HG03135 (cell line): ENCODE results near the gene PPP1R37.
"Not testable (repeated sequence)": the region's sequence is repeated elsewhere in the genome, so short reads cannot be mapped to it uniquely, and the experiment has no call there.

Experiments used
- ATAC-seq: cut with Tn5 transposase; IDR thresholded peaks from one replicate; pipeline ENCODE4 v1.9.1; 2021; ENCODE audit warnings: mild to moderate bottlenecking, moderate library complexity; ENCODE audit not compliant: unreplicated experiment

PPP1R37 gene

DNA sequence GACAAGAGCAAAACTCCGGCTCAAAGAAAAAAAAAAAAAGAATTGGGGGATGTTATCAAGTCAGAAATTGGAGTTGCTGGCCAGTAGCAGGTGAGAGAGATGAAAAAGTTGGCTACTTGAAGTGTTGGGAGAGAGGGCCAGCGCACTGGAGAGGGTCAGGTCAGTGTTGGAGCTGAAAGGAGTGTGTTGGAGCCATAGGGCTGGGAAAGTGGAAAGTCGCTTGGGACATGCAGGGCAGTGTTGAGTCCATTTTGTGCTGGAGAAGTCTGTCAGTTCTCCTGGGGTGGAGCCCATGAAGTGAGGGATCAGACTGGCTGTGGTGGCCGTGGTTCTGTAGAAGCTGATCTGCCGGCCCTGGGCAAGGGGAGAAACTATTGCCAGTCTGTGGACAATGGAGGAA, 1.7 kb downstream of the PPP1R37 start:
- no peak for ATAC-seq

DNA sequence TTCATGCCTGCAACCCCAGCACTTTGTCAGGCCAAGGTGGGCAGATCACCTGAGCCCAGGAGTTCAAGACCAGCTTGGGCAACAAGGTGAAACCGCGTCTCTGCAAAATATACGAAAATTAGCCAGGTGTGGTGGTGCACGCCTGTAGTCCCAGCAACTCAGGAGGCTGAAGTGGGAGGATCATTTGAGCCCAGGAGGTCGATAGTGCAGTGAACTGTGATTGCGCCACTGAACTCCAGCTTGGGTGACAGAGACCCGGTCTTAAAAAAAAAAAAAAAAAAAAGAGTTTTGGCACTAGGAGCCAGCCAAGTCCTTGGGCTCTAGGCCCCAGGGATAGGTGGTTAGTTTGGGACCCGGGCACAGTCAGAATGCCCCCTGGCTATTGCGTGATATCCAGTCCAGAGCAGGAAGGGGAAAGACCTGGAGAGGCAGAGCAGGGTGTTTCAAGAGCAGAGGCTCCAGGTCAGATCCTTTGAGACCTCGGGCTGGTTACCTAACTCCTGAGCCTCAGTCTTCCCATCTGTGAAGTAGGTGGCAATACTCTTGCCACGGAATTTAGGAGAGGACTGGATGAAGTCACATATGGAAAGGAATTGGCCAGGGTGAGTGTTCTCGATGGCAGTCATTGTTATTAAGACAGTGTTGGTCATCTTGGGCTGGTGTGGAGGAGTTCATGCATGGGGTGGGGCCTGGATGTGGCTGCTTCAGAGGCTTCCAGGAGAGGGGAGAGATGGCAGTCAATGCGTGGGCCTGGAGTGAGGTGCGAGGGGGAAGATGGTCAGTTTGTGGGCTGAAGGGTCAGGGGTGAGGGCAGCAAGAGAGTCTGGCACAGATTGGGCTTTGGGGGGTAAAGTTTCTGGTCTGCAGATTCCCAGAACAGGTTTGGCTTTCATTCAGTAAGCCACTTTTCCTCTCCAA, 2.8 kb downstream of the PPP1R37 start:
- no peak for ATAC-seq

DNA sequence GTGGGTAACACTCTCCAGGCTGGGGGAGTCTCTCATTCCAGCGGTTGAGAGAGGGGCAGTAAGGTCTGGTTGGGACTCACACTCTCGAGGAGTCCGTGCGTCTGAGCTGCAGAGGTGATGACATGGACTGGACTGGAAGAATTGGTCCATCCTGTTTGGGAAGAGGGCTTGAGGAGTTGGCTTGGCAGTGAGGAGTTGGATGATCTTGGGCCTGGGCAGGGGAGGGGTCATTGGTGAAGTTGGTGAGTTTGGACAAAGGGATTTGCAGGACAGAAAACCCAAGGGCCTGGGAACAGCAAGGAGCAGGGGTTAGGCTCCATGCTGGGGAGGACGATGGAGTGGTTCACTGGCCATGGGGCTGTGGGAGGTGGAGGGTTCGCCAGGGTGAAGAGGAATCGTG, 3.7 kb downstream of the PPP1R37 start:
- ATAC-seq: no peak

DNA sequence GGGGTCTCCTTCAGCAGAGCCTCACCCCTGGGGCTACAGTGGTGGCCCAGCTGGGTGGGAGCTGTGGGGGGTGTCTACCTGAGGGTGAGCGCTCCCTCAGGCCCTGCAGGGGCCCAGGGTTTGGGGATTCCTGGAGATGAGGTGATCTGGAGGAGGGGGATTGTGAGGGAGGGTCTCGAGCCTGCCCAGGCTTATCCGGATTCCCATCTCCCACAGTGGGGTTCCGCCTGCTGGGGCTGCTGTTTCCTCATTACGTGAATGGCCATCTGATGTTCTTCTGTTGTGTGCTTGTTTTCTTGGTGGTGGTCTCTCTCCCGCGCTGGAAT, 4.4 kb downstream of the PPP1R37 start:
- no peak for ATAC-seq

DNA sequence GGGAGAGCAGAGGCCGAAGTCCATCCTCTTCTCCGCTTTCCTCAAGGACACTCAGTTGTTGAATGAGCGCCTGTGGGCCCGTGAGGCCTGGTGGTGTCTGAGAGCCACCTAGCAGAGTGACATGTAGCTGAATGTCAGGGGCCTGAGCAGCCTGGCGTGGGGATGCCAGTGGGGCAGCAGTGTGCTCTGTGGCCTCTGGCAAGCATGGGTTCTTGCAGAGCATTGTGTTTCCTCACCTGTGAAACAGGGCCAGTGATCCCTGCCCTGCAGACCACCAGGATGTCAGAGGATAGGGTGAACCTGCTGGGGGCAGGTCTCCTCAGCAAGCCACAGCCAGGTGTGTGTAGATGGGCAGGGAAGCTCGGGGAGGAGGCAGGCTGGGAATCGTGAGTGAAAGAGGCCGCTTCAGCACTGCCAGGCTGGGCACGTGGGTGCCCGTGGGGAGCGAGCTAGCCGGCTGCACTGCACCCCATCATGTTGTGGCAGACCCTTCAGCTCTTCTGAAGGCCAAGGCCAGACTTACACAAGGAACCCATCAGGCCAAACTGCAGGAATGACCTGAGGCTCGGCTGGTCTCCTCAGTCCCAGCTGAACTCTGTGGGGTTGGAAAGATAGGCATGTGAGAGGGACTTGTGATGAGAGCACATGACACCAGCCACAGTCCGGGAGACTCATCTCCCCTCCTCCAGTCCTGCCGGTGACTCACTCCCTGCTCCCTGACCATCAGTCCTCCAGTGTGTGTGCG, 5.0 kb downstream of the PPP1R37 start:
- ATAC-seq: no peak

DNA sequence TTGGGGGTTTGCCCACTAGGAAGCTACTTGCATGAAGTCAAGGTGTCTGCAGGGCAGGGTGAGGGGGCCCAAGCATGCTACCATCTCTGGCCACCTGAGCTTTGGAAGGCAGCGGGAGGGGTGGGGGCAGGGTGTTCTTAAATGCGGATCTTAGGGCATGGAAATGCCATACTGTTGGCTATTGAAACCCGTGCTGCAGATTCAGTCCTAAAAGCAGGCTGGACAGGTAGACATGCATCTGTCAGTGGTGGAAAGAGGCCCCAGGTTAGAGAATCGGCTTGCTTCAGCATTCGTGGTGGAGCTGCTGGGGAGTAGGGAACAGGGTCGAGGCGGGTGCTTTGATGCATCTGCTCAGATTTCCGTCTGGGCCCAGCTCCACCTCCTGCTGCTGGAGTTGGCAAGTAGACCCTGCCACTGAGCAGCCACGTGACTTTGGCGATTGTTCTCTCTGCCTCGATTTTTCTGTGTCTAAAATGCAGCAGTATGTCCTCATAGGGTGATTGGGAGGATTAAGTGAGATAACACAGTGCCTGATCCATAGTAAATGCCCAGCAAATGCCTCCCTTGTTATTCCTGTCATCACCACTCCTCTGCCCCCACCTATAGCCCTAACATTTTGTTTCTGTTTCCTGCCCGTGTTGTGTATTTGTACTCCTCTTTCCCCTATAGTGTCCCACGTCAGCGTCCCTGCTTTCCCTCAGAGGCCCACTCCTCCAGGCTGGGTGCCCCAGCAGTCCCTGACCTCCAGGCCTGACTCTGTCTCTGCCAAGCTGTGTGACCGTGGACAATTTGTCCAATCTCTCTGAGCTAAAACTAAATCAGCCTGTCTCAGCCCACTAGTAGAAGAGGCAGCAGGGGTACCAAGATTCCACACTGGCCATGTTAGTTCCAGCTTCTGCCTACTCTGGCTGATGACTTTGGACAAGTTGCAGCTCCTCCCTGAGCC, 5.8 kb downstream of the PPP1R37 start:
- ATAC-seq: no peak

DNA sequence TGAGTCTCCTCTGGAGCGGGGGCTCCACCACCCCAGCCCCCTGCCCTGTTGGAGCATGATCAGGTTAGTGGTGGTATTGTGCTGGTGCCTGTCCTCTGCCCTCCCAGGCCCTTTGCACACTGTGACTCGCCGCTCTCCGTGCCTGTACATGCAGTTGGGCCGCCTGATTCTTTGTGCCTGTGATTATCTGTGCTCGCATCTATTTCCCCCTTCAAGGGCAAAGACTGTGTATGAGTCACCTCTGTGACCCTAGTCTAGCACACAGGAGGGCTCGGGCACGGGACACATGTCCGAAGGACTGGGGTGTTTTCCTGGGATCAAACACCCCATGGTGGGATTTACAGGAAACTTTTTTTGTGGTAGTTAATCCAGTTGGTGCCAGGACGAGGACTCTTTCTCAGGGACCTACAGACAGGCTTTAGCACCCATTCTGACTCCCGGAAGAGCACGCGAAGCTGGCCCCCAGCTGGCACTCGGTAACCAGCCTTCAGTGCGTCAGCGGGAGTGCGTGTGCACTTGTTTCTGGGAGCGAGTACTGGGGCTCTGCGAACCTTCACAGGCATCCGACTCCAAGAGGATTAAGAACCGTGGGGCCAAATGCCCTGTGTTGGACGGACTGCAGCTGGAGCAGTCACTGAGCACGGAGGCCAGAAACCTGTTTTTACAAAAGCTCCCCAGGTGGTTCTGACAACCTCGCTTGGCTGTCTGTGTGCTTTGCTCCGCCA, 6.7 kb downstream of the PPP1R37 start:
- no peak for ATAC-seq

DNA sequence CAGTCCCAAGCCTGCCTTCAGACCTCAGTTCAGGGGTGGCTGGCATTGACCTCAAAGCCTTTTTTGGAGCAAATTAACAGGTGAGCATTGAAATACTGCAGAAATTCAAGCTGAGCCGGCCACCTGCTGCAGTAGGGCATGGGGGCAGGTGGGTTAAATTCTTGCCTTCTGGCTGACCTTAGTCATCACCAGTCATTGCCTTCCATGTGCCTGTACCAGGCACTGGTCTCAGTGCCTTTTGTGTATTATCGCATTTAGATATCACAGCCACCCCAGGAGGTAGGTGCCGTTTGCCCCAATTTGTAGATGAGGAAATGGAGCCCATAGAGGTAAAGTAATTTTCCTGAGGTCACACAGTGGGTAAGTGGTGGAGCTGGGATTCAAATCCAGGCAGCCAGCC, 7.2 kb downstream of the PPP1R37 start:
- no peak for ATAC-seq

DNA sequence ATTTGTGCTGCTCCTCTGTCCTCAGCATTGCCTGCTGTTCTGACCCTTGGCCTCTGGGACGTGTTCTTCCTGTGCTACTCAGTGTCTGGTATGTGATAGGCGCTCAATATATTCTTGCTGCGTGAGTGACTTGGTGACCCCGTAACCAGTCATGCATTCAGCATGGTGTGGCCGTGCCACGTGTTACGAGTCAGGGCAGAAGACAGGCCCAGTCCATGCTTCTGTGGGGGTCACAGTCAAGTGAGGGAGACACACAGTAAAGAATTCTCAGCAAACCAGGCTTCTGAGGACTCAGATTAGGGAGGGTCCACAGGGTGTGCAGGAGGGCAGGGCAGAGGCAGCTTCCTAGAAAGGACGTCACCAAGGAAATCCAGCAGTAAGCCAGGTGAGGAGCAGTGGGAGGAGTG, 7.9 kb downstream of the PPP1R37 start:
- ATAC-seq: no peak

DNA sequence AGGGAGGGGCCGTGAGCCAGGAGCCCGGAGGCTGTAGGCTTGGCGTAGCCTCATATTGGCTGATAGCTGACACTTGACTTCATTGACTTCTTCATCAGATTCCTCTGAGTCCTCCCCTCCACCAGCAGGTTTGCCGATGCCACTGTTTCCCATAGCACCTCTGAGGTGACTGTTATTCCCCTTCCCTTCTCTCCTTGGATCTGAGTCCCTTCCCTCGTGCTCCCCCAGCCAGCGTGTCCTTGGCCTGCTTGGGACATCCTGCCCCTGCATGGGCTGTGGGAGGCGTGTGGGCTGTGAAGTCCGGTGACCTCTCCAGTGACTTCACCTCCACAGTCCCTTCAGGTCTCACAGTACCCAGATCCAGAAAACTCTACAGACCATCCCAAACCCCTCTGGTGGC, 8.8 kb downstream of the PPP1R37 start:
- ATAC-seq: no peak

DNA sequence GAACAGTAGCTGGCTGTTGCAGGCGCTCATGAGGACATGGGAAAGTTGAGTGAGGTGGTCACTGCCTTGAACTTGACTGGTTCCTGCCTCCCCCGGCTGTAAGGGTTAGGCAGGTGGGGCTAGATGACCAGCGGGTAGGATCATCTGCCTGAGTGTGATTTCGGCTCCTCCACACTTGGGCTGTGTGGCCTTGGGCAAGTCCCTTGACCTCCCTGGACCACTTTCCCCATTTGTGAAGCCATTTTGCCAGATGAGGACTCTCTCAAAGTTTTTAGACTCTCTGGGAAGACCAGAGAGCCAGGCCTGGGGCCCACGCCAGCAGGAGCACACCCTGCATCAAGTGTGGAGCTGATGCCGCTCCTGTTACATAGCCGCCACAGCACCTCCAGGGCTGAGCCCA, 9.5 kb downstream of the PPP1R37 start:
- ATAC-seq: no peak

DNA sequence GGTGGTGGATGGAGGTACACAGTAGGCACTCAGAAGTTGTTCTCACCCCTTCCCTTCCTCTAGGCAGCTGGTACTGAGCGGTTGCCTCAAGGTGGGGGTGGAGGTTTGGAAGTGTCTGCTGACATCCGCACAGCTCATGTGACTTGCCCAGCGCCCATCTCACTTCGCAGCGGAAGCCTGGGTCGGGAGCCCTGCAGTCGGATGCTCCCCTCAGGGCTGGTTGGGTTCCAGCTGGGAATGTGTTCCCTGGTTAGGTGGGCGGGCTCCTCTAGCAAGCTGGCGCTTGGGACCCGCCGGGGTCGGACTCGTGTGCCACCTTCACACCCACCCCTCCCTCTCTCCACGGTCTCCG, 10.2 kb downstream of the PPP1R37 start:
- ATAC-seq: no peak

DNA sequence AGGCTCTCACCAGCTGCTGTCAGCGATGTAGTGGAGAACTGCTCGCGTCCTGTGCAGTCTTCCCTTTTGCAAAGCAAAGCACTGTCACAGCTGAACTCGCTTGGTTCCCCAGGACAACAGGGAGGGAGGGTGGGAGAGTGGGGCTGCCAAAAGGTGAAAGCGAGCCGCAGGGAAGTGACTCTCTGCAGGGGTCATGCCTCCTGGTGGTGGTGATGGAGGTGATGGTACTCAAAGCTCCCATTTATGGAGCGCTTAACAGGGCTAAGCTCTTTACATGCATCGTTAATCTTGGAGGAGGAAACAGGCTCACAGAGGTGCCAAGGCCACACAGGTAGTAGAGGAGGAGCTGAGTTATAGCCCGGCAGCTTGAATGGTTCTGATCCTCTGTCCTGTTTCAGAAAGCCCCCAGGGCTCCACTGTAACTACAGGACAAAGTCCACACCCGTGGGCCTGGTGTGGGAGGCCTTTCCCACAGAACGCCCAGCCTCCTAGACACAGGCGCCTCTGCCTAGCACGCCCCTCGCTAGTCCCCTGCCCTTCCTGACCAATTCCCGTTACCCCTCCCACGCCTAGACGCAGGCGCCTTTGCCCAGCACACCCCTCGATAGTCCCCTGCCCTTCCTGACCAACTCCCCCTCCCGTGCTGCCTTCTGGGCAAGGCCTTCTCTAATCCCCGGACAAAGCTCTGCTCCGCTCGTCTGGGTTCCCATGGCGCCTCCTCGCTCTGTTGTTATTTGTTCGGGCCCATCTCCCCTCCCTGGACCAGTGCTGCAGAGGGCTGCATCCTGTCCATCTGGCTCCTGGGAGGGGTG, 10.7 kb downstream of the PPP1R37 start:
- ATAC-seq: no peak

DNA sequence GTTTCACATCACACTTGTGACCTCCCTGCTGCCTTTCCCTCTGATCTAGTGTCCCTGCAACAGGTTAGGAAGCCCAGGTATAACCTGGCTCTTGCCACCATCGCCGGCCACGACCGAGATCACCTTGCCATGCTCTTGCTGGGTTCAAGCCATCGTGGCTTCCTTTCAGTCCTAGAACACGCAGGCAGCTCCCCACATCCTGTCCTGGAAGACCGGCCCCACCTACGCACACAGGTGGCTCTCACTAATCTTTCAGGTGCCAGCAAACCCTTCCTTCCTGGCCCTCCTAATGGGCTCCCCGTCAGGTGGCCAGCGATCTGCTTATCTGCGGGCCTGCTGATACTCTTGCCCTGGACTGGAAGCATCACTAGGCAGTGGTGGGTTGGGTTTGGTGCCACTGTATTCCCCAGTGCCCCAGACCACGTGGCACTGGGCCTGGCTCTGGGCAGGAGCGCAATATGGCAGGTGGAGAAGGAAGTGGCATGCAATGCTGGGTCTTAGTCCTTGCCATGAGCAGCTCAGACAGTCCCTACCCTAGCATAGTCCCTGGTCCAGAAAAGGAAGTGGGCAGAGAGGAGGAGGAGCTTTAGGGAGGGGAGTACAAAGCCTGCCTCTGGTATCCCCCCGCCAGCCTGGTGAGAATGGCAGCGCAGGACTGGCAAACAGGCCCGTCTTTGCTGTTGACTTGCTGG, 11.8 kb downstream of the PPP1R37 start:
- no peak for ATAC-seq

DNA sequence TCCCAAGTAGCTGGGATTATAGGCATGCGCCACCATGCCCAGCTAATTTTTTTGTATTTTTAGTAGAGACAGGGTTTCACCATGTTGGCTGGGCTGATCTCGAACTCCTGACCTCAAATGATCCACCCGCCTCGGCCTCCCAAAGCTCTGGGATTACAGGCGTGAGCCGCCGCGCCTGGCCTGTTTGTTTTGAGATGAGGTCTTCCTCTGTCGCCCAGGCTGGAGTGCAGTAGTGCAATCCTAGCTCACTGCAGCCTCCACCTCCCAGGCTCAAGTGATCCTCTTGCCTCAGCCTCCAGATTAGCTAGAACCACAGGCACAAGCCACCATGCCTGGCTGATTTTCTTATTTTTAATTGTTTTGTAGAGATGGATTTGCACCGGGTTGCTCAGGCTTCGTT, 13.4 kb downstream of the PPP1R37 start:
- ATAC-seq: not testable (repeated sequence)

DNA sequence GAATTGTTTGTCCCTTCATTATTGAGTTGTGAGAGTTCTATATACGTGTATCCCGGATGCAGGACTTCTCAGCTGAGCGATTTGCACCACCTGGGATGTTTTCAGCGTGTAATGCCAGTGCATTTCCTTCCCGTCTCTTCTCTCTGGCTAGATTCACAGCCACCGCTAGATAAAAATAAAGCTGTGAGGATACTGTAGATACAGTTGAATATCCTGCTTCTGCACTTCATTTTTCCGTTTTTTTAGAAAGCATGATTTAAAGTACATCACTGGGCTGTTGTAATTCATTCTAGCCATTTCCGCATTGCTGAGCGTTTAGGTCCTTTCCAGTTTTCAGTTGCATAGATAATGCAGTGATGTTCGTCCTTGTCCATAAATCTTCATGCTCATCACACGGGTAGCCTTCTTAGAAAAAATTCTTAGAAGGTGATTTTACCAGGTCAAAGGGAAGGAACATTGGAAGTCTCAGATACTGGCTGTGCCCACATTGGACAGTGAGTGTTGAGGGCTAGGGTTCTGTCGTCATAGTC, 14.7 kb downstream of the PPP1R37 start:
- no peak for ATAC-seq

DNA sequence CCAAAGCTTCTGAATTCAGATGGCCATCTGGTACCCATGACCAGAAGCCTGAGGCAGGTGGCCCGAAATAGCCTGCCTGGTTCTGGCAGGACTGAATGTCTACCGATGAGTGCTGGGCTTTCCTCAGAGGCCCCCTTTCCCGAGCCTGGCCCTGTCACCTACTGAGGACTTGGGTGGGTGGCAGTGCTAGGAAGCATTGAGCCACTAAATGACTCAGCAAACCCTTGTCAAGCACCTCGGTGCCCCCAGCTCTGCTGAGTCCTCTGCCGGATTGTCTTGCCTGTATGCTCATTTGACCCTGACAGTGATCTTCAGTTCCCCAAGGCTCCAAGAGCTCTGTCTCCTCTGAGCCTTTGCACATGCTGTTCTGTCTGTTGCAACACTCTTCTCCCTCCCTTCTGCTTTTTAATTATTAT, 17.9 kb downstream of the PPP1R37 start:
- no peak for ATAC-seq

DNA sequence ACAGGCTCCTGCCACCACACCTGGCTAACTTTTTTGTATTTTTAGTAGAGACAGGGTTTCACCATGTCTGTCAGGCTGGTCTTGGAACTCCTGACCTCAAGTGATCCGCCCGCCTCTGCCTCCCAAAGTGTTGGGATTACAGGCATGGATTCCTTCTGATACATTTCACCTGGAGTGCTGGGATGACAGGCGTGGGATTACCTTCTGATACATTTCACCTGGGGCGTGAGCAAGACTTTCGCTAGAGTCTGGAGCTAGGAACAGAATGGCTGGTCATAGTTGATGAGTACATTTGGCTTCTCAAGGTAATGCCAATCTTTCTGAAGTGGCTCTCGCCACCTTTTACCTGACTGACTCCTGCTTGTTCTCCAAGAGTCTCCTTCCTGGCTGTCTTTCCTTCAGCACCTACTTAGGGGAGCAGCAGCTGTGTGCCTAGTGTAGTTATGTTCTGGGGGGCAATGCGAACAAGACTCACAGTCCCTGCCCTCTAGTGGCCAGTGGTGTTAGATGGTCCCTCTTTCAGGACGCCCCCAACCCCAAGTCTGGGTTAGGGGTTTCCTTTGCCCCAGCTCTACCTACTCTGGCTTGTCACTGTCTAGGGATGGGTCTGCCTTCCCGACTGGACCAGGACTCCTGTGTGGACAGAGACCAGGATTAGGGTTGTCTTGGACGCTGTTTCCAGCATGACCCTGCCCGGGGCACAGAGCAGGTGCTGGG, 19.3 kb downstream of the PPP1R37 start:
- no peak for ATAC-seq
